Adipose tissue (tissue), 3 donors: Measurements from ENCODE around the gene SHISA5. TPM values are rescaled to one million over a fixed set of nuclear protein-coding genes. Genes with fewer than 3 reads are reported as not detected.
A peak's percentile ranks its signal among the peaks of the same experiment; 100 is the strongest.
"Not testable (repeated sequence)": the region's sequence is repeated elsewhere in the genome, so short reads cannot be mapped to it uniquely, and the experiment has no call there.

ENCODE experiments used
- H3K27ac ChIP-seq: one replicate; pipeline ENCODE4 v1.5.1; 2013; ENCODE audit warnings: low read depth, low read length
- WGBS, 3 donors: extraction: QIAGEN DNeasy Blood & Tissue Kit; methylation state at CpG; one replicate each; pipeline ENCODE4 v1.1.7; 2013; 5-methylcytosine and 5-hydroxymethylcytosine counted together
- polyA plus RNA-seq, 3 donors: library from polyadenylated mRNA; stranded (reverse); fragments of 200-250 nt; gene quantifications; one replicate each; pipeline ENCODE4 v1.2.3, GENCODE V29; 2013
- donor health status: healthy with polysubstance abuse.
- donor health status: Bipolar disorder and iron deficiency.
- donor health status: healthy.

The SHISA5 gene
- polyA plus RNA-seq, 3 donors = 49.8 to 116 (median 111) TPM

DNA sequence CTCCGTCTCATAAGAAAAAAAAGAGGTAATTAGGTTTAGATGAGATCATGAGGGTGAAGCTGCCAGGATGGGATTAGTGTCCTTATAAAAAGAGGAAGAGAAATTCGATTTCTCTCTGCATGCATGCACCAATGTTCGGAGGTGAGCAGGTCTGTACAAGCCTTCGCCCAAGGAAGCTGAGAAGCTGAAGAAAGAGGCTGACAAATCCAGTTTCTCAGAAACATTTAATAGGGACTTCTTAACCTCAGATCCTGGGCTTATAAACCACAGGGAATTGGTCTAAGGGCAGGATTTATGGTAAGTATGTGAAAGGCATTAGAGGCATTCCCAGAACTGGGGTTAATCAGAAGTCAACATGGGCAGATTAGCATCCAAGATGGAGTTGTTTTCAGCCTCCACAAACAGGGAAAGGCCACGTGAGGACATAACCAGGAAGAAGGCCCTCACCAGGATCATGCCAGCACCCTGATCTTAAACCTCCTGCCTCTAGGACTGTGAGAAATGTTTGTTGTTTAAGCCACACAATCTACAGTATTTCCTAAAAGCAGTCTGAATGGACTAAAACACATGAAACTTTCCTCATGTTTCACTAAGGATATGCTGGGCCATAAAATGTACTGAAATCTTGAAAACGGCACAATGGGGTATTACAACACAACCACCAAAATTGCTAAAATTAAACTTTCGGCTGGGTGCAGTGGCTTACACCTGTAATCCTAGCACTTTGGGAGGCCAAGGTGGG, 11.3 kb downstream of the SHISA5 start:
- no peak overlapping the region for H3K27ac ChIP-seq
- 54 to 86% (median 68%) methylated on average over 7 of the region's 7 CpGs for WGBS, 3 donors

DNA sequence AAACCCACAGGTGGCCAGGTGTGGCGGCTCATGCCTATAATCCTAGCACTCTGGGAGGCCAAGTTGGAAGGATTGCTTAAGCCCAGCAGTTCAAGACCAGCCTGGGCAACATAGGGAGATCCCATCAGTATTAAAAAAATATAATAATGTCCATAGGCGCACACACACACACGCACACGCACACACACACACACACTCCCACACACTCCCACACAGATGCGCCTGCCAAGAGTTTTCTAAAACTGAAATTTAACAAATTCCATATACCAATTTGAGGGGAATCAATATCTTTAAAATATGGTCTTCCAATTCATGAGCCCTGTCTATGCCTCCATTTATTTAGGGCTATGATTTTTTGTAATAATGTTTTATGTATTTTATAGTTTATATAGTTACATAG, 17.0 kb downstream of the SHISA5 start:
- H3K27ac ChIP-seq = no peak overlapping the region
- 92 to 94% (median 93%) methylated on average over 5 of the region's 5 CpGs for WGBS, 3 donors

DNA sequence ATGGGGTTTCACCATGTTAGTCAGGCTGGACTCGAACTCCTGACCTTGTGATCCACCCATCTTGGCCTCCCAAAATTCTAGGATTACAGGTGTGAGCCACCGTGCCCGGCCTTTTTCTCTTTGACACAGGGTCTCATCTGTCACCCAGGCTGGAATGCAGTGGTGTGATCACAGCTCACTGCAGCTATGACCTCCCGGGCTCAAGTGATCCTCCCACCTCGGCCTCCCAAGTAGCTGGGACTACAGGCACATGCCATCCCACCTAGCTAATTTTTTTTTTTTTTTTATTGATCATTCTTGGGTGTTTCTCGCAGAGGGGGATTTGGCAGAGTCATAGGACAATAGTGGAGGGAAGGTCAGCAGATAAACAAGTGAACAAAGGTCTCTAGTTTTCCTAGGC, 21.2 kb downstream of the SHISA5 start:
- 92 to 96% (median 95%) methylated on average over 6 of the region's 6 CpGs for WGBS, 3 donors
- not testable (repeated sequence) for H3K27ac ChIP-seq

- WGBS, 3 donors = 95 to 98% (median 96%) methylated on average over 11 of the region's 11 CpGs
Measured at GRCh38 chr3:48480891-48481290, 23.1 kb downstream of the SHISA5 start.

GRCh38 chr3:48478626-48479555, 25.1 kb downstream of the SHISA5 start:
- 59 to 83% (median 65%) methylated on average over 19 of the region's 19 CpGs for WGBS, 3 donors
- no peak overlapping the region for H3K27ac ChIP-seq

More at GRCh38 chr3:48480891-48481290, 23.1 kb downstream of the SHISA5 start:
- H3K27ac ChIP-seq = not testable (repeated sequence)

DNA sequence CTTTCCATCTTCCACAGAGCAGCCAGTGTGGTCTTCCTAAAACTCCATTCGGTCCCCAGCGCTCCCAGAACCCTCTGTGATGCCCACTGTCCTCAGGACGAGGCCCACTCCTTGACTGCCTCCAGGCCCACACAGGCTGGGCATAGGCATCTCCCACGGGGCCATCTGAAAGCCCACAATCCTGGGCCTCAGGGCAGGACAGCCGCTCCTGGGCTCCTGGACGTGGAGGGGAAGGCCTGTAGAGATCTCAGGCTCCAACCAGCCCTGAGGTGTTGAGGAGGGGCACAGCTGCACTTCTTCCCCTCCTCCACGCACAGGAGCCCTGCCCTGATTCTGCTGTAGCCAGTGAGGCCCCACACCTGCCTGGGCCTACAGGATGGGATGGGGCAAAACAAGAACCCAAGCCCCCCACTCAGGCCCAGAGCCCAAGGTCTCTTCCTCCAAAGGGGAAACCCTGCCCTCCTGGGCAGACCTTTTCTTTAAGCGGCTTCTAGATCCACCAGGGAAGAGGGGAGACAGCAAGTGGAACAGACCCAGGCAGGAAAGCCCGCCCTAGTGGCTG, 25.9 kb downstream of the SHISA5 start:
- no peak overlapping the region for H3K27ac ChIP-seq
- WGBS, 3 donors = 79 to 84% (median 84%) methylated on average over 9 of the region's 9 CpGs

DNA sequence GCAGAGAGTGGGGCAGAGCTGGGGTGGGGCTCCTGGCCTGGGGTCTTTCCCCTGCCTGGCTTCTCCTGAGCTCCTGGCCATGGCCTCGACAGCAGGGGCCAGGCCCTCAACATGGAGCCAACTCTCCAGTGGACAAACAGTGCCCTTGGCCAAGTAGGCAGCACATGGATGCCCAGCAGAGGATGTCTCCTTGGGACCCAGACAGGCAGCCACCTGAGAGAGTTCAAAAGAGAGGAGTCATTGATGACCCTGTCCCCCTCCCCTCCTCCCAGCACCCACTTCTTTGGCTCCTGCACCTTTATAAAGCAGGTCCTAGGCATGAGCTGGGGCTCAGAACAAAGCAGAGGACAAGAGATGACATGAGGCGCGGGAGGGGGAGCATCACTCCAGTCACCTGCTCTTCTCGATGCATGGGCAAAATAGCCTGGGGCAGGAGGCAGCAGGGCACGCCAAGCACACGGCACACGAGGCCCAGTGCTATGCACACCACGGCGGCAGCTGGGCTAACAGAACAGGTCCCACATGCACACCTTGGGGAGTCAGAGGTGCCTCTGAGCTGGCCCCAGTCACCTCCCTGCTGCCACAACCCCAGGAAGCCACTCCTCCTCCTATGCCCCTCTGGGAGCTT, 27.4 kb downstream of the SHISA5 start:
- no peak overlapping the region for H3K27ac ChIP-seq
- 87 to 92% (median 87%) methylated on average over 9 of the region's 9 CpGs for WGBS, 3 donors

GRCh38 chr3:48475188-48475587, 28.8 kb downstream of the SHISA5 start:
- no peak overlapping the region for H3K27ac ChIP-seq
- WGBS, 3 donors = 86% methylated on average over 11 of the region's 11 CpGs

DNA sequence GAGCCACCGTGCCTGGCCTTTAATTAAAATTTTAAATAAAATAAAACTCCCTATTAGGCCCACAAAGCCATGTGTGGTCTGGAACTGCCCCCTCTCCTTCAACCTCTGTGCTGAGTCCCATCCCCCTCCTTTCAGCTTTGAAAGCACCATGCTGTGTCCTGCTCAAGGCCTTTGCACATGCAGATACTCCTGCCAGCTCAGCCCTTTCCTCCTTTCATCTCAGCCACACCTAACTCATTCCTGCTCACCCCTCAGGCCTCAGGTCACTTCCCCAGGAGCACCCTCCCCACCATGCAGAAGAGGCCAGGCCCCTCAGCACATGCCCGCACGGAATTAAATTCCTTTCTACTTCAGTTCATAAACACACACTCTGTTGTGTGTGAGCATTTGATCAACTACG, 29.4 kb downstream of the SHISA5 start:
- no peak overlapping the region for H3K27ac ChIP-seq
- WGBS, 3 donors = 74 to 80% (median 79%) methylated on average over 4 of the region's 4 CpGs

DNA sequence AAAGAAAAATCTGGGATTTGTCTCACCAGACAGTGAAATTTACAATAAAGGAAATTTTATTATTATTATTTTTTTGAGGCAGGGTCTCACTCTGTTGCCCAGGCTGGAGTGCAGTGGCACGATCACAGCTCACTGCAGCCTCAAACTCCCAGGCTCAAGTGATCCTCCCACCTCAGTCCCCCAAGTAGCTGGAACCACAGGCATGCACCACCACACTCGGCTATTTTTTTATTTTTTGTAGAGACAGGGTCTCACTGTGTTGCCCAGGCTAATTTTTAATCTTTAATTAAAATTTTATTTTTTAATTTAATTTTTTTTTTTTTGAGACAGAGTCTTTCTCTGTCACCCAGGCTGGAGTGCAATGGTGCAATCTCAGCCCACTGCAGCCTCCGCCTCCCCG, 29.9 kb downstream of the SHISA5 start:
- H3K27ac ChIP-seq = not testable (repeated sequence)
- 88 to 96% (median 94%) methylated on average over 4 of the region's 4 CpGs for WGBS, 3 donors

DNA sequence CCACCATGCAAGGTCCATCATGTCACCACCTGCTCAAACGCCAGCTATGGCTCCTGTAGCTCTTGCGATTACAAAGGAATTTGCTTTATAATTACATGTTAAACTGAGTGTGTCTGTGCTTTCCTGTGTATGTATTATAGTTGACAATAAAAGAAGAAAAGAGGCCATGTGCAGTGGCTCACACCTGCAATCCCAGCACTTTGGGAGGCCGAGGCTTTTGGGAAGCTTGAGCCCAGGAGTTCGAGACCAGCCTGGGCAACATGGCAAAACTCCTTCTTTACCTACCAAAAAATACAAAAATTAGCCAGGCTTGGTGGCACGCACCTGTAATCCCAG, 30.4 kb downstream of the SHISA5 start:
- no peak overlapping the region for H3K27ac ChIP-seq
- 61 to 81% (median 73%) methylated on average over 5 of the region's 5 CpGs for WGBS, 3 donors

DNA sequence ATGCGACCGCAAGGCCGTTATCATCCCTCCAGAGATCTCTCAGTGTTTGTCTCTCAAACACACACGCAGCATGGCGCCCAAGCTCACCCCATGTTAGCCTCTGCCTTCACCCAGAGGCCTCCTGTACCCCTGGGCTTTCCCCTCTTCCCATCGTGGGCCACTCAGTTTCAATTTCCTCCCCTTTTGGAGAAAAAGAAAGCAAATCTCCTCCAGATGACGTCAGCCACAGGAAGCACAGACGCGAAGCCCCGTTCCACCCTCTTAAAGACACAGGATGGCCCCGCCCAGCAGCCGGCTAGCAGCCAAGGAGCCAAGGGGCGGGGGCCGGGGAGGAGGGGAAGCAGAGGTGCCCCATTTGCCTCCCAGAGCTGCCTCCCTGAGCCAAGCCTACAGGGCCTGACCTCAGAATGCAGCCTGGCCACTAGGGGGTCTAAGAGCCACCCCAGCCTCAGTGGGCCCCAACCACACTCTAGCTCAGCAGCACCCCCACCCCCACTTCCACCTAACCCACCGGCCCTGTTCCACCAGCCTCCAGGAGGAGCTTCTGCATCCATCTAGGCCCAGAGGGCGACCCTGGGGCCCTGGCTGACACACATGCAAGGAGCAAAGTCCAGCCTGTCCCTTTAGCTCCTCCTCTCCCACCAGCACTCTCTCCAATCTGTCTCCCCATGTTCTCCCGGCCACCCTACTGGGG, 30.9 kb downstream of the SHISA5 start:
- H3K27ac ChIP-seq = peak overlapping the region; percentile 68
- 0 to 6% (median 3%) methylated on average over 16 to 17 of the region's 17 CpGs for WGBS, 3 donors

DNA sequence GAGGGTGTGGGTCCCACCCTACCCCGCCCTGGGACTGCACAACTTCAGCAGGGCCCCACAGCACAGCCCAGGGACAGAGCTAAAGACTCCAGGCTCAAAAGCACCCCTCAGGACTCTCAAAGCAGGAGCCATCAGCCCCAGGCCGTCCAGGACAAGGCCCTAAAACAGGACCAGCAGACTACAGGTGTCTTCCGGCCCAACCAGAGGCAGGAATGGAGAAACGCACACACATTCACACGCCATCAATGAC, 31.4 kb downstream of the SHISA5 start:
- 1 to 2% (median 2%) methylated on average over 5 of the region's 5 CpGs for WGBS, 3 donors
- H3K27ac ChIP-seq = peak overlapping the region; percentile 68

GRCh38 chr3:48470286-48470685, 33.7 kb downstream of the SHISA5 start:
- 36 to 62% (median 52%) methylated on average over 1 of the region's 1 CpG for WGBS, 3 donors
- H3K27ac ChIP-seq = no peak overlapping the region

DNA sequence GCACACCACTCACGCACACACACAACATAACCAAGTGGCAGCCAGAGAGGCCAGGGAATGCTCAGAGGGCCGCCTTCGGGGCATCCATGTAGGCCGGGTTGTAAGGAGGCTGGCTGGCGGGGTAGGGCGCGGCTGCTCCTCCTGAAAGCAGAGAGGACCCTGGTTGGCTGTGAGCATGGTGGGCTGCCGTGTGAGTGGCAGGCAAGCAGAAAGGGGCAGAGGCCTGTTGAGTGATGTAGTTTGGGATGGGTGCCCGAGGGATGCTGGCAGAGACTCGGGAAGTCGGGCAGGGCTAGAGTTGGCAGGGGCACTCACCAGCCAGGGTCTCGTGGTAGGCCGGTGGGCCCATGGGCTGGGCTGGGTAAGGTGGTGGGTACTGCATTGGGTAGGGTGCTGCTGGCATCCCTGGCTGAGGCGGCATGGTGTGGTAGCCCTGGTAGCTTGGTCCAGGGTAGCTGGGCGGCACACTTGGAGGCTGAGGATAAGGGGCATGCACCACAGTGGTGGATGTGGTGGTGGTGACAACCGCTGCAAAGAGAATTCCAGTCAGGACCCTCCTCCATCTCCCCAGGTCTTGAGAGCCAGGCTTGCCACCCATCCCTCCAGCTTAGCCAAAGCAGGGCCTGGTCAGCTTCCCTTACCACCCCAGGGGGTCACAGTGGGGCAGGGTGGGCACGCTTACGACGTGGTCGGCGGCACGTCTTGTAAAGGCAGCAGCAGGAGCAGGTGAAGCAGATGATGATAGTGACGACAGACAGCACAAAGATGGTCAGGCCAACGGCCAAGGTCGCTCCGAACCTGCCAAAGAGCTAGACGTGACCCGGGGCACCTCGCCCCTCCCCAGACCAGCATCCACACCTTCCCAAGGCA, 34.7 kb downstream of the SHISA5 start:
- WGBS, 3 donors = 80 to 83% (median 83%) methylated on average over 28 to 29 of the region's 29 CpGs
- H3K27ac ChIP-seq = no peak overlapping the region

DNA sequence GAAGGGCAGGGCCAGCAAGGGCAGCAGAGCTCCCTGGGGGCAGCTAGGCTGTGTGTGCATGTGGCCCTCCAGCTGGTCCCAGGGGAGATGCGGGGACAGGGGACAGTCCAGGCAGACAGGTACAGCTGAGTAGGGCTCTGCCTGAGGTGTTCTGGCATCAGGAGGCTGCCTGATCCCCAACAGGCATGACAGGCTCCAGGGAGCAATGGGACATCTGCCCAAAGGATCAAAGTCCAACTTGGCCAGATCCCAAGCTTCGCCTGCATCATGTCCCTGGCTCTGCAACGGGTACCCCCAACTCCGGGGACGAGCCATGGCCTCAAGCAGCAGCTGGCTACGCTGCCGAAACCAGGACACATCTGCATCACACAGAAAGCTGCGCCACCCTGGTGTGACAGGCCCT, 35.6 kb downstream of the SHISA5 start:
- WGBS, 3 donors = 38 to 77% (median 71%) methylated on average over 8 of the region's 8 CpGs
- H3K27ac ChIP-seq = no peak overlapping the region

DNA sequence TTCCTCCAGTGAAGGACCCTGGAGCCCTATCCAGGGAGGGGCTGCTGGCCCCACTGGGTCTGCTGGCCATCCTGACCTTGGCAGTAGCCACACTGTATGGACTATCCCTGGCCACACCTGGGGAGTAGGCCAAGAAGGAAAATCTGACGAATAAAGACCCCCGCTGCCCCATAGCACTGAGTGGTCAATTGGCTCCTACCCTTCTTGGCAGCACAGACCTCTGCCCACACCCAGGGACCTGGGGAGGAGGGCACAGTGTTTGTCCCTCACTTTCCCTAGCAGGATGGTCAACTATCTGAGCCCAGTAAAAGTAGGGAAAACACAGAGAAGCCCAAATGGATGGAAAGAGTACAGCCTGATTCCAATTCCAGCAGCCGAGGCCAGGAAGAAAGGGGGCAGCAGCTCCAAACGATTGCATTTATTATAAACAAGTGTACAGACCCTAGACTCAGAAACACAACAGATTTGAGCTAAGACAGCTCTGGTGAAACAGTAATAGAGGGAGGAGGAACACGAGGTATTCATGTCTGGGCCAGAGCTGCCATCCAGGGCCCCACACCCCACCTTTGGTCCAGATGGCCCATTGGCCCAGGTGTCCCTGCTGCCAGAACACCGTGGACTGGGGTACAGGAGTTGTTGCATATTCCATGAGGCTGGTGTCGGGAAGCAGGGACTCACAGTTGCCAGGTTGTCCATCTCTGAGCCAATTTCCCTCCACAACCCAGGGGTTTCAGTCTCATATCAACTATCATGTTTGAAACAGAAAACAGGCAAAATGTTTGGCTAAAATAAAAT, 36.3 kb downstream of the SHISA5 start:
- peak overlapping the region; percentile 23 for H3K27ac ChIP-seq
- WGBS, 3 donors = 54 to 67% (median 56%) methylated on average over 7 of the region's 7 CpGs
